ENCODE data around the gene NUTF2. TPM values are rescaled to one million over a fixed set of nuclear protein-coding genes. Genes with fewer than 3 reads are reported as not detected.

NUTF2 gene
- total and polyA plus RNA-seq, 4 donors: 49.7 to 164 (median 101) TPM

DNA sequence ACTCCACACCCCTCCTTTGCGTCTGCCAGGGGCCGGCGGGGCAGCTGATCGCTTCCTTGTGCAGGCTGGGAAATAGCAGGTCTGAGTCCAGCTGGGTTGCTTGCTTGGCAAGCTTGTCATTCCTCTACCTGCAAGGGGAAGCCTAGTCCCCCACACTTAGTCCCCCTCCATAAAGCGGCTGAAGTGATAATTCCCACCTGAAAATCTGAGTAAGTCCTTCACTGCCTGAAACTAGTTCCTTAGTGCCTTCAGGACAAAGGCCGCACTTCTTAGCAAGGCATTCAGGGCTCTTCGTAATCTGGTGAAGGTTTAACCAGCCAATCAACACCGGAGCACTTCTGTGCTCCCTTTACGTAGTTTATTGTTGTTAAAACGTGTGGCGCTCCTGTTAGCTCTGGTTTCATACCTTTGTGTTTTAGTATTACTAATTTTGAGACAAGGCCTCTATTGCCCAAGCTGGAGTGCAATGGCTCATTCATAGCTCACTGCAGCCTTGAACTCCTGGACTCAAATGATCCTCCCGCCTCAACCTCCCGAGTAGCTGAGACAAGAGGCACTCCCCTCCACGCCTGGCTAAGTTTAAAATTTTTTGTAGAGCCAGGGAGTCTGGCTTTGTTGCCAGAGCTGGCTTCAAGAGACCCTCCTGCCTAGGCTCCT lies 47.1 kb downstream of the NUTF2 start:
- H3K27ac ChIP-seq (ENCODE audit: low read depth in 1 of 2, low read length in 1 of 2): peak overlapping the region; percentile 95 to 100
- H3K4me3 ChIP-seq: peak overlapping the region; percentile 82
- no peak for ATAC-seq (ENCODE audit: insufficient read depth, low FRiP score)
- H3K36me3 ChIP-seq (ENCODE audit: control insufficient read depth in 4 of 4, insufficient read depth in 4 of 4, low read length in 4 of 4): no peaks in the 10 kb centered on the region
- H3K9ac ChIP-seq (ENCODE audit: insufficient read depth in 1 of 2, low read length in 2 of 2): peak overlapping the region; percentile 94 to 95
- peak in 1 of 3 donors; percentile 31 for DNase-seq
- peaks cover 7 to 17% (median 8%) of the 10 kb centered on the region in 5 donors for H3K4me1 ChIP-seq (ENCODE audit: control insufficient read depth in 5 of 5, insufficient read depth in 5 of 5, low read length in 5 of 5)
- no peak for TF ChIP-seq CTCF (IDR thresholded peaks at IDR 0.05; ENCODE audit: control extremely low read depth, extremely low read depth)
- H3K9me3 ChIP-seq (ENCODE audit: control insufficient read depth in 4 of 4, insufficient read depth in 3 of 4, low read length in 3 of 4): no peaks in the 10 kb centered on the region
- no peaks in the 10 kb centered on the region for H3K27me3 ChIP-seq (ENCODE audit: control insufficient read depth in 3 of 3, insufficient read depth in 3 of 3, low read length in 2 of 3)
- WGBS, 2 donors: 25 to 31% methylated on average over 14 of the region's 14 CpGs

DNA sequence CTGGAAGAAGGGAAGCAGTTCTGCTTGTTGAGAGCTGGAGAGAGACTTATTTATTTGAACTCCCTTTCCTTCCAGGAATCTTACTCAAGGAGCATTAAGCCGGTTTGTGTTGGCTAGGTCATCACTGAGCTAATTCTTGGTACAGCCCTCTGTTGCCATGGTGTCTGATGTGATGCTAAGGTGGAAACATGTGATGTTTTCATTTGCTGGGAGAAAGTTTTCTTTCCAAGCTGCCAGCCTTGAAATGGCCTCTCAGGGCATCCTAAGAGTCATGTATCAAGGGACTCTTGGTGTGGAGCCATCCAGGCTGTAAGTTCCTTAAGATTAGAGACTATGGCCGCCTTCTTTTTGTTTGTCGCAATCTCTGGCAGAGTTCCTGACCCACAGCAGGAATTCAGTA lies 50.5 kb downstream of the NUTF2 start:
- Histone ChIP-seq H3K4me1 (ENCODE audit: control insufficient read depth in 5 of 5, insufficient read depth in 5 of 5, low read length in 5 of 5) (peaks cover 7 to 16% (median 8%) of the 10 kb centered on the region in 5 donors), H3K4me3 (no peak overlapping the region), H3K9me3 (ENCODE audit: control insufficient read depth in 4 of 4, insufficient read depth in 3 of 4, low read length in 3 of 4) (no peaks in the 10 kb centered on the region), H3K36me3 (ENCODE audit: control insufficient read depth in 4 of 4, insufficient read depth in 4 of 4, low read length in 4 of 4) (peaks cover 0 to 3% (median 3%) of the 10 kb centered on the region in 4 donors), H3K9ac (ENCODE audit: insufficient read depth in 1 of 2, low read length in 2 of 2) (no peak overlapping the region), H3K27me3 (ENCODE audit: control insufficient read depth in 3 of 3, insufficient read depth in 3 of 3, low read length in 2 of 3) (no peaks in the 10 kb centered on the region), H3K27ac (ENCODE audit: low read depth in 1 of 2, low read length in 1 of 2) (peak overlapping the region in 1 of 2 donors; percentile 8)
- TF ChIP-seq CTCF (IDR thresholded peaks at IDR 0.05; ENCODE audit: control extremely low read depth, extremely low read depth): no peak
- 64 to 73% methylated on average over 3 of the region's 3 CpGs for WGBS, 2 donors
- ATAC-seq (ENCODE audit: insufficient read depth, low FRiP score) (no peak), DNase-seq (no peak)

DNA sequence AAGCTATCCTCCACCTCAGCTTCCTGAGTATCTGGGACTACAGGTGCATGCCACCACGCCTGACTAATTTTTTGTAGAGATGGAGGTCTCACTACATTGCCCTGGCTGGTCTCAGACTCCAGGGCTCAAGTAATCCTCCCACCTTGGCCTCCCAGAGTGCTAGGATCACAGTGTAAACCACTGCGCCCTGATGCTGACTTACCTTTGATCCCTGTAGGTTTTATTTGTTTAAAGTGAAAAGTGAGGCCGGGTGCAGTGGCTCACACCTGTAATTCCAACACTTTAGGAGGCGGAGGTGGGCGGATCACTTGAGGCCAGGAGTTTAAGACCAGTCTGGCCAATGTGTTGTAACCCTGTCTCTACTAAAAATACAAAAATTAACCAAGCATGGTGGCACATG lies 55.0 kb downstream of the NUTF2 start:
- DNase-seq (no peak), ATAC-seq (ENCODE audit: insufficient read depth, low FRiP score) (no peak)
- Histone ChIP-seq H3K27me3 (ENCODE audit: control insufficient read depth in 3 of 3, insufficient read depth in 3 of 3, low read length in 2 of 3) (no peaks in the 10 kb centered on the region), H3K9me3 (ENCODE audit: control insufficient read depth in 4 of 4, insufficient read depth in 3 of 4, low read length in 3 of 4) (no peaks in the 10 kb centered on the region), H3K36me3 (ENCODE audit: control insufficient read depth in 4 of 4, insufficient read depth in 4 of 4, low read length in 4 of 4) (peaks cover 0 to 10% (median 4%) of the 10 kb centered on the region in 4 donors), H3K4me1 (ENCODE audit: control insufficient read depth in 5 of 5, insufficient read depth in 5 of 5, low read length in 5 of 5) (peaks cover 0 to 6% (median 0%) of the 10 kb centered on the region in 5 donors), H3K4me3 (no peak overlapping the region), H3K27ac (ENCODE audit: low read depth in 1 of 2, low read length in 1 of 2) (no peak overlapping the region), H3K9ac (ENCODE audit: insufficient read depth in 1 of 2, low read length in 2 of 2) (no peak overlapping the region)
- TF ChIP-seq CTCF (IDR thresholded peaks at IDR 0.05; ENCODE audit: control extremely low read depth, extremely low read depth): no peak
- WGBS, 2 donors: 90 to 97% methylated on average over 5 of the region's 5 CpGs

Measured in lung (tissue), 12 donors.